Activated CD8-positive, alpha-beta memory T cell treated with anti-CD3 and anti-CD28 coated beads, Interleukin-2, amount 50 U/mL, for 24 hours (primary cell): ENCODE data around the gene RBPJL.
A peak's percentile ranks its signal among the peaks of the same experiment; 100 is the strongest.

ENCODE experiments used
- DNase-seq: peaks from one replicate; pipeline ENCODE4 v3.0.0-alpha.2; 2020; ENCODE audit errors: extremely low read depth

Gene RBPJL

DNA sequence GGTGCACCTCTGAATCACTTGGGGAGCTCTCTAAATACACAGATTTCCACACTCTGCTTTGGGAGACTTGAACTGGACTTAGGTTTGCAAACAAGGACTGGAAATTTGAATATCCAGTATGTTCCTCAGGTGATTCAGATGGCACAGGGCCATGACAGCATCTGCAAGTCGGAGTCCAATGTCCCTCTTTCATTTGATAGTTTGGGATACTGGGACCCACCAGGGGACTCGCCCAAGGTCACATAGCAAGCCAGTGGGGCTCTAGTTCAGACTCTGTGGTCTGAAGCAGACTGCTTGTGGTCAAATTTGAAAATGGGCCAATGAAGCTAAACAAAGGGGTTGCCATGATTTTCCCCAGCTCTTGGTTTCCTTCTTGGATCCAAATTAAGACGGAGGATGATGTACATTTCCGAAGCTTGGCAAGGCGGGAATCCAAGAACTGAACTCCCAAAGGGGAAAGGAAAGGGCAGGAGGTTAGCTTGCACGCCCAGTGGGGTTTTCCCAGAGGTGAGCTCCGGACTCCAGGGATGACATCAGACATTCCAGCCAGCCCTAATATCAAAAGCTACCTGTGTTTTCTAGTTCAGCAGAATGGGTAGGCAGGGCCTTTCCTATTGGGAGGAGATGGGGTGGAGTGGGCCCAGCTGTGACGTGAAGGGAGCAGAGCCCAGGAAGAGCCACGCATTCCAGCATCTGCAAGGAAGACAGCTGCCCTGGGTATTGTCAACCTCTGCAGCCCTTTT, 52.9 kb downstream of the RBPJL start:
- no peak for DNase-seq

DNA sequence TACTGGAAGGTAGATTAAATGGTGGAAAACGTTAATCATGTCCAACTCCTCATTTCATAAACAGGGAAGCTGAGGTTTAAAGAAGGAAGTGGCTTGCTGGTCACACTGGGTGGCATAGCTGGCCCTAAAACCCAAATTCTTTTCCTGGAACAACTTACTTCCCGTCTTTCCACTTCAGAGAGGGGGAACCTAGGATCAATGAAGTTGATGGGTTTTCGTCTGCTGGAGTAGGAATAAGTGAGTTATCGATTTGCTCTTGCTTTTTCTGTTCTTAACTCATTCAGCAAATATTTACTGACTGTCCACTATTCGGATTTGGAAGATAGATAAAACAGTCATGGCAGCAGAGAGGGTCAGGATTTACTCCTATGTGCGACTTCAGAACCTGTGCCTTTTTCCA, 55.2 kb downstream of the RBPJL start:
- DNase-seq: no peak

DNA sequence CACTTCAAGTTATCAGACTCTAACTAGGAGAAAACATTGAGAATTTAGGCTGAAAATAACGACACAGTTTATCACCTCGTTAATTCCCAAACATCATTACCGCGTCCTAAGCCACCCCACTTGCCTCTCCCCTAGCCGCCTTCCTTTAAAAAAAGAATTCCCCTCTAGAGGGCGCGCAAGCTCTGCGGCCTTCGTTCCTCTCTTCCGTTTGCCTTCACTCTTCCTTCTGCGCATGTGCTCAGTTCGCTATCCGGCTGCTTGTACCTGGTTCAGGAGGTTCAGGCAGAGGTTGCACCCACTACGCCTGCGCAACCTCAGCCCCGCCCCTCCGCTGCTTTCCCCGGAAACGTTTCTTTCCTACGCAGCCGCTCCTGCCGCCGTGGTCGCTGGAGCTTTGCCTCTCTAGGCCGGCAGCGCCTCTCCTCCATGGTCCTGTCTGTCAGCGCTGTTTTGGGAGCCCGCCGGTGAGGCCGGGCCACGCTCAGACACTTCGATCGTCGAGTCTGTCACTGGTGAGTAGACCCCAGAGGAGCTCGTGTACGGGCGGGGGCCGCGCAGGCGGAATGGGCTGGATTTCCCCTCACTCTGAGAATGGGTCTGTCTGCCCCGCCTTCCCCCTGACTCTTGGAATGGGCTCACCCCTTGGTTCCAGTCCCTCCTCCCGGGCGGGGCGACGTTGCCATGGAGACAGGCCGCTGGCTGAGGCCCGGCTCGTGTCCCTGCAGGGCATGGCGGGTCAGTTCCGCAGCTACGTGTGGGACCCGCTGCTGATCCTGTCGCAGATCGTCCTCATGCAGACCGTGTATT, 56.4 kb downstream of the RBPJL start, which contains the start of gene SYS1:
Gene SYS1, plus strand, starts transcription at position 353 of the 807 bp plus-strand sequence. Its CDS starts 376 bp downstream, at position 729.
- DNase-seq: peak; percentile 98

DNA sequence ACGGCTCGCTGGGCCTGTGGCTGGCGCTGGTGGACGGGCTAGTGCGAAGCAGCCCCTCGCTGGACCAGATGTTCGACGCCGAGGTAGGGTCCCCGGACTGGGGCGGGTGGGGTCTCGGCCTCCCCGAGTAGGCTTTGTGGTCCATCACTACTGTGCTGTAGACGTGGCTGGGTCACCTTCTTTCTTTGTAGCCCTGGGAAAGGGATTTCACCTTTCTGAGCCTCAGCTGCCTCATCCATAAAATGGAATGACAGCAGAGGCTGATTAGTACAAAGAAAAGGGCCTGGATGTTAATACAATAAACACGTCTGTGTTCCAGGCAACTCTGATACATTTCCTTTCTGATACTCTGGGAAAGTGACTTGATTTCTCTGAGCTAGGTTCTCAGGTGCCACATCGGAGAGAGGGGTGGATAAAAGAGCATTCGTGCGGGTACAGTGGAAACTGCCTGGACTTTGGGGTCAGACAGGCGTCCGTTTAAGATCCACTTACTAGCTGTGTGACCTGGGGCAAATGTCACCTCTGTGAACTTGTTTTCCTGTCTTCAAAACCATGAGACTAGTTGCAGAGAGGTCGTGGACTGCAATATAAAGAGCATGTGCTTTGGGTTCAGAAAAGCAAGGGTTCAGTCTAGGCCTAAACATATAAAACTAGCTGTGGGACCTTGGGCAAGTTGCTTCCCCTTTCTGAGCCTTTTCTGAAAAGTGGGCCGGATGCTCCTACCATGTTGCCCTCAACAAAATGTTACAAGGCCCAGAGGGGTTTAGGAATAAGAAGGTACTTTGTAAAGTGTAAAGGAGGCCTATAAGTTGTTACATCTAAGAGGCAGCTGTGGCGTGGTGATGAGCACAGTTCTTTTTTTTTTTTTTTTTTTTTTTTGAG, 57.2 kb downstream of the RBPJL start:
- no peak for DNase-seq

DNA sequence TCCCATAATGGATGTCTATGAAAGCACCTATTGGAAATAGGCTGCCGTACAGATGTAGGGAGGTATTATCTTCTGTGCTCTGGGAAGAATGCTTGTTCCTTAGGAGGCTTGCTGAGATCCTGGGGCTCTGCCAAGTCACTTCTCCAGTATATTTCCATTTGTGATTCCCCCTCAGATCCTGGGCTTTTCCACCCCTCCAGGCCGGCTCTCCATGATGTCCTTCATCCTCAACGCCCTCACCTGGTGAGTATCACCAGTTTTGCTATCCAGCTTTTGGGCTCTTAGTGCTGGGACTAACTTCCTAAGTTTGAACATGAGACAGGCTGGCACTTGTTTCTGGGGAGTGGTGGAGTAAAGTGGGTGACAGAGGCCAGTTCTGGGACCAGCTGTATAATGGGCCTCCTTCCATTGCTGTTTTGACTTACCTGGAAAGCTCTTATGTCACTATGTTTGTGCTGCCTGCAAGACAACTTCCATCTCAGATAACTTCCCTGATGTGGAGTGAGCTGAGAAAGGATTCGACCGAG, 58.9 kb downstream of the RBPJL start:
- no peak for DNase-seq

DNA sequence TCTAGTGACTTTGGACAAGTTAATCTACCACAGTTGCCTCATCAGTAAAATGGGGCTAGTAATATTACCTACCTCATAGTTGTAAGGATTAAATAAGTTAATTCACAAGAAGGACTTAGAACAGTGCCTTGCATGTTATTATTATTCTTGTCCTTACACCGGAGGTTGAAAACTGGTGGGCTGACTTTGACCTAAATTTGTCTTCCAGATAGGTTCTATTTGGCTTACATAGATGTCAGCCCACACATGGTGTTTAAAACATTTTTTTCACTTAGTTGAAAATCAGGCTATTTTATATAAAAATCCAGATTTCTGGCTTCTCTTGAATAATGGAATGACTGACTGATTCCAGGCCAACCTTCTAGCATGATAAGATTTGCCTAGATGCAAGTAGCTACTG, 59.6 kb downstream of the RBPJL start:
- no peak for DNase-seq

DNA sequence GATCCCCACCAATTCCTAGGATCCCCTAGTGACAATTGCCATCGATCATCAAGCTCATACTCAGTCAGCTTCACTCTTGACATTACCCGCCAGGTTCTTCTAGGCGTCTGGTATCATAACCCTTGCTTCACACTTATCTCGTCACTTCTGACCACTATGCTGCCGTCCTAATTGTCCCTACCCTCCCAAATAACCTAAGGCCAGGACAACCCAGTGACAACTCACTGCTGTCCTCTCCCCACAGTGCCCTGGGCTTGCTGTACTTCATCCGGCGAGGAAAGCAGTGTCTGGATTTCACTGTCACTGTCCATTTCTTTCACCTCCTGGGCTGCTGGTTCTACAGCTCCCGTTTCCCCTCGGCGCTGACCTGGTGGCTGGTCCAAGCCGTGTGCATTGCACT, 60.0 kb downstream of the RBPJL start:
- DNase-seq: no peak

DNA sequence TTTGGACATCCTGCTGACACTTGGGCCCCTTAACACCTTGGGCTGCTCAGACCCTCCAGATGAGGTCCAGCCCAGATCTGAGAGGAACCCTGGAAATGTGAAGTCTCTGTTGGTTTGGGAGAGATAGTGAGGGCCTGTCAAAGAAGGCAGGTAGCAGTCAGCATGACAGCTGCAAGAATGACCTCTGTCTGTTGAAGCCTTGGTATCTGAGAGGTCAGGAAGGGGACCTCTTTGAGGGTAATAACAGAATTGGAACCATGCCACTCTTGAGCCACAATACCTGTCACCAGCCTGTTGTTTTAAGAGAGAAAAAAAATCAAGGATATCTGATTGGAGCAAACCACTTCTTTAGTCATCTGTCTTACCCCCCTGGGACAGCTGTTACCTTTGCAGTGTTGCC, 60.5 kb downstream of the RBPJL start:
- DNase-seq: no peak
